ENCODE results near the gene AURKA.

Gene AURKA

DNA sequence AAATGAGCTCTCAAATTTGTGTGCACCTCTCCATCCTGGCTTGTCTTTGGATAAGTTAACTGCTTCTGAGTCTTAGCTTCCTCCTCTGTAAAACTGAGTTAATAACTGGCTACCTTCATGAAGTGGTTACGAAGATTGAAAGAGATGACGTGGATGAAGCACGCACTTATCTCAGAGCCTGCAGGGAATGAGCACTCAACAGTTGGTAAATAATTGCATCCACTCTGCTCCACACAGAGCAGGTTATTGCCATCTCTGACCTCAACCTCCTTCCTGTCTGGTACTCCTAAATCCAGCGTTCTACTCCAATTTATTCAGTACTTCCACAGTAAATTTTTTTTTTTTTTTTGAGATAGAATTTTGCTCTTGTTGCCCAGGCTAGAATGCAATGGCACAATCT is 6.9 kb downstream of the AURKA start:
- no peak overlapping the region for H3K4me3 ChIP-seq (ENCODE audit: low read depth, low read length)
- no peak for DNase-seq (ENCODE audit: low read depth)
- TF ChIP-seq, protein P1, sequence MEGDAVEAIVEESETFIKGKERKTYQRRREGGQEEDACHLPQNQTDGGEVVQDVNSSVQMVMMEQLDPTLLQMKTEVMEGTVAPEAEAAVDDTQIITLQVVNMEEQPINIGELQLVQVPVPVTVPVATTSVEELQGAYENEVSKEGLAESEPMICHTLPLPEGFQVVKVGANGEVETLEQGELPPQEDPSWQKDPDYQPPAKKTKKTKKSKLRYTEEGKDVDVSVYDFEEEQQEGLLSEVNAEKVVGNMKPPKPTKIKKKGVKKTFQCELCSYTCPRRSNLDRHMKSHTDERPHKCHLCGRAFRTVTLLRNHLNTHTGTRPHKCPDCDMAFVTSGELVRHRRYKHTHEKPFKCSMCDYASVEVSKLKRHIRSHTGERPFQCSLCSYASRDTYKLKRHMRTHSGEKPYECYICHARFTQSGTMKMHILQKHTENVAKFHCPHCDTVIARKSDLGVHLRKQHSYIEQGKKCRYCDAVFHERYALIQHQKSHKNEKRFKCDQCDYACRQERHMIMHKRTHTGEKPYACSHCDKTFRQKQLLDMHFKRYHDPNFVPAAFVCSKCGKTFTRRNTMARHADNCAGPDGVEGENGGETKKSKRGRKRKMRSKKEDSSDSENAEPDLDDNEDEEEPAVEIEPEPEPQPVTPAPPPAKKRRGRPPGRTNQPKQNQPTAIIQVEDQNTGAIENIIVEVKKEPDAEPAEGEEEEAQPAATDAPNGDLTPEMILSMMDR (IDR thresholded peaks at IDR 0.05; ENCODE audit: low read depth, low read length, missing control alignments), result no peak

DNA sequence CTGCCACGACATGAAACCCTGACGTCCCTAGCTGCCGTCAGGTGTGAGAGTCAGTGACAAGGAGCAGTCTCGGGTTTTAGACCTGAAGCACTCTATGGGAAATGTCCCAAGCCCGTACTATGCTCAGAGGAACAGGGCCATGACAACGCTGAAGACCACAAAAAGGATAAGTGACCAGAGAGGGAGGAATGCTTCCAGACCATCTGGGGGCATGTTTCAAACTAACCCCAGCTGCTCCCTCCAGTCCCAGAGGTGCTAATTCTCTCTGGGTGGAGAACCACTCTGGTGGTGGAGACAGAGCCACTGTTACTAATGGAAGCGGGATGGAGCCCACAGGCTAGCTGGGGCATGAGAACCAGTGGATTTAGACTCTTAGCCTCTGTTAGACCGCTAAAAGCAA is 8.7 kb downstream of the AURKA start:
- no peak overlapping the region for H3K4me3 ChIP-seq (ENCODE audit: low read depth, low read length)
- DNase-seq (ENCODE audit: low read depth), result no peak
- TF ChIP-seq, protein P1 (IDR thresholded peaks at IDR 0.05; ENCODE audit: low read depth, low read length, missing control alignments), result no peak

DNA sequence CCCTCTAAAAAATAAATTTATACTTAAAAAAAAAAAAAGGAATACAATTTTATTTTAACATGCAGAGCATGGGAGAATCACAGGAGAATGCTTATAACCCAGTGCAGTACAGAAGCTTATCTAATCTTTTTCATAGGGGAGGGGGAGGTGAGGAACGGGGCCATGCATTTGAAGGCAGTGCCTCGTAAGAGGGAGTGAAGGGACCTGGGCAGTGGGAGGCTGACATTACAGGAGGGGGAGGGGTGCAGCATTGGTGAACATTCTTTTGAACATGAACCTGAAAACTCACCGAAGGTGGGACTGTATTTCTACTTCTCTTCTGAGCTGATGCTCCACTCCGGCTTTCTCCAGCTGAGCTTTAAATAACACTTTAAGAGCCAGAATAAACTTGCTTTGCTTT is 9.3 kb downstream of the AURKA start:
- TF ChIP-seq, protein P1 (IDR thresholded peaks at IDR 0.05; ENCODE audit: low read depth, low read length, missing control alignments), result no peak
- H3K4me3 ChIP-seq (ENCODE audit: low read depth, low read length), result no peak overlapping the region
- DNase-seq (ENCODE audit: low read depth), result no peak

DNA sequence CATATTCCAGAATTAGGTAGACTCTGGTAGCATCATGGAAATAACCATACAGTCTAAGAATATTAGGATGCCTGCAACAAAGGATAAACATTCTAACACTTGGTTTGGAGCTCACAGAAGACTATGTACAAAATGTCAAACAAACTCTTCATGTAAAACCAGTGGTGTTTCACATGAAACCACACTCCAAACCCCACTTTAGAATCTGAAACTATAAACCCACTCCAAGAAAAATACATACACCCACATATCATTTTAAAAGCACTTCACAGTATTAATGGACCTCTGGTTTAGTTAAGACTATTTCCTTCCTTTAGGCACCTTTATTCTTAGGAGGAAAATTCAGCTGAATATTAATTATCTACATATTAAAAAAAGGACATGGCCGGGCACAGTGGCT is 10.5 kb downstream of the AURKA start:
- DNase-seq (ENCODE audit: low read depth), result no peak
- TF ChIP-seq, protein P1 (IDR thresholded peaks at IDR 0.05; ENCODE audit: low read depth, low read length, missing control alignments), result no peak
- H3K4me3 ChIP-seq (ENCODE audit: low read depth, low read length), result no peak overlapping the region

DNA sequence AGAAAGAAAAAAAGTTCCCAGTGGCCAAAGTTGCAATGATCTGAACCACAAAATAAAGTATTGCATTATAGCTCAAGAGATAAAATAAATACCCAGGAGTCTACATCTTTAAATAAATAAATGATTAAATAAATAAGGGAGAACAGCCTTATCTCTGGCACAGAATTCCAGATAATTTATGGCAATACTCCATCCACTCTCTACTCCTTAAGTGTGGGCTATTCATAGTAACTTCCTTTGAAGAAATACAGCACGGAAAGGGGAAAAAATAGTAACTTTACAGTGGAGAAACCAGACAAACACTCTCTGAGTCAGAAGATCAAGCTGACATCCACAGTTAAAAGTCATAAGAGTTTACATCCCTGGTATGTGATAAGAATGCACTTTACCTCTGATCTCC is 11.6 kb downstream of the AURKA start:
- H3K4me3 ChIP-seq (ENCODE audit: low read depth, low read length), result no peak overlapping the region
- no peak for DNase-seq (ENCODE audit: low read depth)
- TF ChIP-seq, protein P1 (IDR thresholded peaks at IDR 0.05; ENCODE audit: low read depth, low read length, missing control alignments), result no peak

DNA sequence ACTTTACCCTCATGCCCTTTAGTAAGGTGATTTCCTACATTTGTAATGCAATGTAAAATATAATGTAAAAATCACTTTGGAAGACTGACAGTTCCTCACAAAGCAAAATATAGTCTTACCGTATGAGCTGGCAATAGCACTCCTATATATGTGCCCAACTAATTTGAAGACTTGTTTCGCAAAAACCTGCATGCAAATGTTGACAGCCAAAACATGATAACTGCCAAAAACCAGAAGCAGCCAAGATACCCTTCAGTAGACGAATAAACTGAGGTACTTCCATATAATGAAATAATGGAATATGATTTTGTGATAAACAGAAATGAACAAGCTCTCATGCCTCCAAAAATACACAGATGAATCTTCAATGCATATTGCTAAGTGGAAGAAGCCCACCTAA is 13.6 kb downstream of the AURKA start:
- DNase-seq (ENCODE audit: low read depth), result no peak
- no peak overlapping the region for H3K4me3 ChIP-seq (ENCODE audit: low read depth, low read length)
- TF ChIP-seq, protein P1 (IDR thresholded peaks at IDR 0.05; ENCODE audit: low read depth, low read length, missing control alignments), result no peak

DNA sequence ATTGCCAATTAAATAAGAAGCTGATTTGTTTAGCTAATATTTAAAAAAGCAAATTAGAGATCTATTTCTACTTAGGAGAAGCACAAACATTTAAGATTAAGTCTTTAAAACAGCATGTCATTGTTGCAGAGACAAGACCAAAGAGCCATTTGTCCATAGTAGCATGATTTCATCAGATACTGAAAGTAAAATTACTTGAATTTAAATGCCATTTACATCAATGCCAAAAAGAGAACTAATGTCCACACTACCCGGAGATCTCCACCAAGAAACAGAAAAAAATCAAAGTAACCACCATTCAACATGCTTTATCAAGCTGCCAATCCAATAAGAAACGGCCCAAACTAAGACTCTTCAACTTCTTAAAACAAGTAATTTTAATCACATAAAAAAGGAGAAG is 15.7 kb downstream of the AURKA start:
- TF ChIP-seq, protein P1 (IDR thresholded peaks at IDR 0.05; ENCODE audit: low read depth, low read length, missing control alignments), result no peak
- no peak overlapping the region for H3K4me3 ChIP-seq (ENCODE audit: low read depth, low read length)
- no peak for DNase-seq (ENCODE audit: low read depth)

Measured in GM12864 (cell line).